ENCODE measurements around the gene BUB1. TPM values are rescaled to one million over a fixed set of nuclear protein-coding genes. Genes with fewer than 3 reads are reported as not detected.

BUB1 gene
- total RNA-seq, 4 donors from 2014 or later: 0.24 to 2.0 (median 0.92) TPM

- peak; percentile 17 for DNase-seq
- Histone ChIP-seq H3K4me3 (replicated peaks in 1 of 3) (no peak overlapping the region), H3K36me3 (no peaks in the 10 kb centered on the region), H3K9me3 (no peaks in the 10 kb centered on the region), H3K27me3 (no peaks in the 10 kb centered on the region), H3K4me1 (peaks cover 7 to 11% of the 10 kb centered on the region in 2 donors), H3K27ac (no peak overlapping the region)
- TF ChIP-seq POLR2A (IDR thresholded peaks at IDR 0.05) (no peak), CTCF (IDR thresholded peaks at IDR 0.05) (no peak)
- 35 to 45% methylated on average over 7 of the region's 7 CpGs for WGBS, 2 donors
- intact Hi-C loops (cut with DNase I): no loop called here
These were observed 2.8 kb upstream of the BUB1 start for GRCh38 chr2:110680709-110681108.

GRCh38 chr2:110679865-110680264, 2.0 kb upstream of the BUB1 start:
- intact Hi-C loops (cut with DNase I): no loop called here
- no peak for TF ChIP-seq POLR2A (IDR thresholded peaks at IDR 0.05)
- TF ChIP-seq CTCF (IDR thresholded peaks at IDR 0.05): no peak
- no peaks in the 10 kb centered on the region for H3K9me3 ChIP-seq
- H3K27ac ChIP-seq: no peak overlapping the region
- H3K27me3 ChIP-seq: no peaks in the 10 kb centered on the region
- peaks cover 11 to 13% of the 10 kb centered on the region in 2 donors for H3K4me1 ChIP-seq
- no peak overlapping the region for H3K4me3 ChIP-seq (replicated peaks in 1 of 3)
- DNase-seq: no peak
- no peaks in the 10 kb centered on the region for H3K36me3 ChIP-seq
- 68 to 71% methylated on average over 10 to 12 of the region's 12 CpGs for whole genome bisulfite sequencing, 2 donors

GRCh38 chr2:110679337-110679707, 1.5 kb upstream of the BUB1 start:
- H3K4me3 ChIP-seq (replicated peaks in 1 of 3): no peak overlapping the region

GRCh38 chr2:110678457-110679336, 834 bp upstream of the BUB1 start:
- Histone ChIP-seq H3K9me3 (no peaks in the 10 kb centered on the region), H3K4me3 (replicated peaks in 1 of 3) (peak overlapping the region; percentile 28 to 63 (median 55)), H3K27ac (peak overlapping the region; percentile 10 to 82 (median 72)), H3K36me3 (no peaks in the 10 kb centered on the region), H3K27me3 (no peaks in the 10 kb centered on the region), H3K4me1 (peaks cover 11 to 16% of the 10 kb centered on the region in 2 donors)
- peak; percentile 14 to 21 for DNase-seq
- intact Hi-C loops (cut with DNase I): no loop called here
- TF ChIP-seq CTCF (IDR thresholded peaks at IDR 0.05) (peak in 1 of 6 experiments; percentile 3), POLR2A (IDR thresholded peaks at IDR 0.05) (no peak)
- 1 to 3% methylated on average over 28 of the region's 28 CpGs for WGBS, 2 donors

More at GRCh38 chr2:110679337-110679707, 1.5 kb upstream of the BUB1 start:
- no peak for TF ChIP-seq POLR2A (IDR thresholded peaks at IDR 0.05)
- no peaks in the 10 kb centered on the region for H3K27me3 ChIP-seq
- H3K4me1 ChIP-seq: peaks cover 11 to 16% of the 10 kb centered on the region in 2 donors
- H3K27ac ChIP-seq: no peak overlapping the region
- intact Hi-C loops (cut with DNase I): no loop called here
- DNase-seq: no peak
- WGBS, 2 donors: 32 to 37% methylated on average over 9 of the region's 9 CpGs
- no peaks in the 10 kb centered on the region for H3K36me3 ChIP-seq
- no peaks in the 10 kb centered on the region for H3K9me3 ChIP-seq

- TF ChIP-seq CTCF (IDR thresholded peaks at IDR 0.05) (no peak), POLR2A (IDR thresholded peaks at IDR 0.05) (no peak)
- H3K4me1 ChIP-seq: peaks cover 11 to 27% of the 10 kb centered on the region in 2 donors
- intact Hi-C loops (cut with DNase I): no loop called here
- no peak overlapping the region for H3K4me3 ChIP-seq (replicated peaks in 1 of 3)
- H3K9me3 ChIP-seq: no peaks in the 10 kb centered on the region
- no peak for DNase-seq
- WGBS, 2 donors: 8 to 9% methylated on average over 5 of the region's 5 CpGs
- no peak overlapping the region for H3K27ac ChIP-seq
- H3K27me3 ChIP-seq: no peaks in the 10 kb centered on the region
- no peaks in the 10 kb centered on the region for H3K36me3 ChIP-seq
These were observed 783 bp downstream of the BUB1 start for GRCh38 chr2:110677080-110677479.

Data from thyroid gland (tissue), 4 donors.